Measurements from ENCODE around the gene ACAN.
"Not testable (repeated sequence)": the region's sequence is repeated elsewhere in the genome, so short reads cannot be mapped to it uniquely, and the experiment has no call there.

DNA sequence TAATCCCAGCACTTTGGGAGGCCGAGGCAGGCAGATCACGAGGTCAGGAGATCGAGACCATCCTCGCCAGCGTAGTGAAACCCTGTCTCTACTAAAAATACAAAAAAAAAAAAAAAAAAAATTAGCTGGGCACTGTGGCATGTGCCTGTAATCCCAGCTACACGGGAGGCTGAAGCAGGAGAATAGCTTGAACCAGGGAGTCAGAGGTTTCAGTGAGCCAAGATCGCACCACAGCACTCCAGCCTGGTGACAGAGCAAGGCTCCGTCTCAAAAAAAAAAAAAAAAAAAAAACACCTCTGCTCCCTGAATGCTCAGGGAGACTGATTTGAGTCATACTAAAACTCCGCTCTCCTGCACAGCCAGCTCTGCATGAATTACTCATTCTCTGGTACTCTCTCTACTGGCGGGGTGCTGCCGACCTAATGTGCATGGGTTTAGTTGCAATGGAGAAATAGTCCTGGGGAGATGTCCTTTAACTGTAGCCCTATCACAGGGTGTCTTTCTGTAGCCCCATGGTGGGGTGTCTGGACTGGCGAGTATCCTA, 117.7 kb downstream of the ACAN start:
- not testable (repeated sequence) for TF ChIP-seq ARID2 (IDR thresholded peaks at IDR 0.05); ZNF274 (IDR thresholded peaks at IDR 0.05; ENCODE audit: borderline replicate concordance, low read depth, low read length); C11orf30 (IDR thresholded peaks at IDR 0.05; ENCODE audit: low read depth); NFIX (CRISPR knock-in tag; IDR thresholded peaks at IDR 0.05; ENCODE audit: low read depth); HDAC6 (IDR thresholded peaks at IDR 0.05; ENCODE audit: low read depth, low read length); HDAC2 (IDR thresholded peaks at IDR 0.05); RBBP5 (IDR thresholded peaks at IDR 0.05; ENCODE audit: borderline replicate concordance, insufficient read depth, low read length, poor library complexity, severe bottlenecking); POLR2AphosphoS5 (IDR thresholded peaks at IDR 0.05; ENCODE audit: control insufficient read depth, insufficient read depth, low read depth, low read length); BRCA1 (IDR thresholded peaks at IDR 0.05); BRCA1 (CRISPR knock-in tag; IDR thresholded peaks at IDR 0.05)
- TF ChIP-seq, protein P1, sequence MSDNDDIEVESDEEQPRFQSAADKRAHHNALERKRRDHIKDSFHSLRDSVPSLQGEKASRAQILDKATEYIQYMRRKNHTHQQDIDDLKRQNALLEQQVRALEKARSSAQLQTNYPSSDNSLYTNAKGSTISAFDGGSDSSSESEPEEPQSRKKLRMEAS (CRISPR knock-in tag; IDR thresholded peaks at IDR 0.05) = not testable (repeated sequence)
- TF ChIP-seq, protein P2, sequence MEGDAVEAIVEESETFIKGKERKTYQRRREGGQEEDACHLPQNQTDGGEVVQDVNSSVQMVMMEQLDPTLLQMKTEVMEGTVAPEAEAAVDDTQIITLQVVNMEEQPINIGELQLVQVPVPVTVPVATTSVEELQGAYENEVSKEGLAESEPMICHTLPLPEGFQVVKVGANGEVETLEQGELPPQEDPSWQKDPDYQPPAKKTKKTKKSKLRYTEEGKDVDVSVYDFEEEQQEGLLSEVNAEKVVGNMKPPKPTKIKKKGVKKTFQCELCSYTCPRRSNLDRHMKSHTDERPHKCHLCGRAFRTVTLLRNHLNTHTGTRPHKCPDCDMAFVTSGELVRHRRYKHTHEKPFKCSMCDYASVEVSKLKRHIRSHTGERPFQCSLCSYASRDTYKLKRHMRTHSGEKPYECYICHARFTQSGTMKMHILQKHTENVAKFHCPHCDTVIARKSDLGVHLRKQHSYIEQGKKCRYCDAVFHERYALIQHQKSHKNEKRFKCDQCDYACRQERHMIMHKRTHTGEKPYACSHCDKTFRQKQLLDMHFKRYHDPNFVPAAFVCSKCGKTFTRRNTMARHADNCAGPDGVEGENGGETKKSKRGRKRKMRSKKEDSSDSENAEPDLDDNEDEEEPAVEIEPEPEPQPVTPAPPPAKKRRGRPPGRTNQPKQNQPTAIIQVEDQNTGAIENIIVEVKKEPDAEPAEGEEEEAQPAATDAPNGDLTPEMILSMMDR (IDR thresholded peaks at IDR 0.05 in 2 of 3, conservative IDR thresholded peaks at IDR 0.05 in 1 of 3; ENCODE audit: insufficient read depth in 2 of 3, low read depth in 1 of 3, low read length in 3 of 3) = not testable (repeated sequence)
- TF ChIP-seq, protein P3, sequence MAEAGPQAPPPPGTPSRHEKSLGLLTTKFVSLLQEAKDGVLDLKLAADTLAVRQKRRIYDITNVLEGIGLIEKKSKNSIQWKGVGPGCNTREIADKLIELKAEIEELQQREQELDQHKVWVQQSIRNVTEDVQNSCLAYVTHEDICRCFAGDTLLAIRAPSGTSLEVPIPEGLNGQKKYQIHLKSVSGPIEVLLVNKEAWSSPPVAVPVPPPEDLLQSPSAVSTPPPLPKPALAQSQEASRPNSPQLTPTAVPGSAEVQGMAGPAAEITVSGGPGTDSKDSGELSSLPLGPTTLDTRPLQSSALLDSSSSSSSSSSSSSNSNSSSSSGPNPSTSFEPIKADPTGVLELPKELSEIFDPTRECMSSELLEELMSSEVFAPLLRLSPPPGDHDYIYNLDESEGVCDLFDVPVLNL (CRISPR knock-in tag; IDR thresholded peaks at IDR 0.05; ENCODE audit: low read depth) = not testable (repeated sequence)

Measured in K562 (cell line).